Measurements from ENCODE around the gene C1orf21.

DNA sequence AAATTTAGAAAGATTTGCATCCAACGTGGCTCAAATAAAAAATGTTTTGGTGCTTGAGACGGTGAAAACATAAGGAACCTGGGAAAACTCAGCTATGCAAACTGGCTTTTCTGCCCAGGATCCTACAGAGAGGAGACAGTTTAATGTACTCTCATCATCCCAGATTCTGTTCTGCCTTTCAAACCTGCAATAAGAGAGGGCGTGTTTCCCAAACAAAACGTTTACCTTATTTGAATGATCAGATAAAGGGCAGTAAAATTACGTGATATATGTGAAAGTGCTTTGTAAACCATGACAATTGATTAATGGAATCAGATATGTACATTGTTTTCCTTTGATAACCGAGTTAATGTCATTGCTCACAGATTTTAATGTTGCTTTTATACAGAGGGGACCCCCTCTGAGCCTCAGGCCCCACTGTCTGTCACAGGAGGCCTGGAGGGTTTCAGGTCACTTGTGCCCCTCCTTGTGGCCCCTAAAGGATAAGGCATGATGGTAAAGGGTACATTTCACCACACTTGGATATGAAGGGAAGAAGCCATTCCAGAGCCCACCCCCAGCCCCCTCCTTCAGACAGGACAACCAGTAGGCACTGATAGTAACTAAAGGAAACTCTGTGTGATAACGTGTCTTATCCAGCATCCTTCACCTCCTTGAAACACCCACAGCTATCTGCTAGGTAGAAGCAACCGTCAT is 210.3 kb downstream of the C1orf21 start:
- TF ChIP-seq CTCF (conservative IDR thresholded peaks at IDR 0.05 in 1 of 2, IDR thresholded peaks at IDR 0.05 in 1 of 2; ENCODE audit: low read depth in 1 of 2, low read length in 2 of 2) (no peak), EZH2 (IDR thresholded peaks at IDR 0.05; ENCODE audit: low read length, missing control alignments) (no peak)

All from fibroblast of lung (primary cell).